ENCODE measurements around the gene USP43.

DNA sequence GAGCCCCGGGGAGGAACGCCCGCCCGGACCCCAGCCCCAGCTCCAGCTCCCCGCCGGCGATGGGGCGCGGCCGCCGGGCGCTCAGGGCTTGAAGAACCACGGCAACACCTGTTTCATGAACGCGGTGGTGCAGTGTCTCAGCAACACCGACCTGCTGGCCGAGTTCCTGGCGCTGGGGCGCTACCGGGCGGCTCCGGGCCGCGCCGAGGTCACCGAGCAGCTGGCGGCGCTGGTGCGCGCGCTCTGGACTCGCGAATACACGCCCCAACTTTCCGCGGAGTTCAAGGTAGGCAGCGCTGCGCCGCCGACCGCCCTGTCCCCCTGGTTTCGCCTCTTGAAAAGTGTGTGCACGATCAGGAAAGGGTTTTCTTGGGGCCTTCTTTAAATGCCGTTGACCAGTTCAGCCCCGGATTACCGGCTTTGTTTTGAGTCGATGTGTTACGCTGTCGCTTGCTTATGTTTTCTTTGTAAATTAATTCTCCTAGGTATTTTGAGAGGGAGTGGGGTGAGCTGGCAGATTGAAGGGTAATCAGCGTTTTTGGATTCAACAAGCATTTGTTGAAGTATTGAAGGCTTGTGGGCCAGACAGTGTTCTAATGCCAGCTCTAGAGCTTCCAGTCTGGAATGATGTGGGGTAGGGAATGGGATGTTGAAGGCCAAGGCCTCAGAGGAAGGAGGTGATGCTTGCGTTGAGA, 681 bp downstream of the USP43 start:
- no peak for TF ChIP-seq POLR2A (IDR thresholded peaks at IDR 0.05)
- TF ChIP-seq, protein P1, sequence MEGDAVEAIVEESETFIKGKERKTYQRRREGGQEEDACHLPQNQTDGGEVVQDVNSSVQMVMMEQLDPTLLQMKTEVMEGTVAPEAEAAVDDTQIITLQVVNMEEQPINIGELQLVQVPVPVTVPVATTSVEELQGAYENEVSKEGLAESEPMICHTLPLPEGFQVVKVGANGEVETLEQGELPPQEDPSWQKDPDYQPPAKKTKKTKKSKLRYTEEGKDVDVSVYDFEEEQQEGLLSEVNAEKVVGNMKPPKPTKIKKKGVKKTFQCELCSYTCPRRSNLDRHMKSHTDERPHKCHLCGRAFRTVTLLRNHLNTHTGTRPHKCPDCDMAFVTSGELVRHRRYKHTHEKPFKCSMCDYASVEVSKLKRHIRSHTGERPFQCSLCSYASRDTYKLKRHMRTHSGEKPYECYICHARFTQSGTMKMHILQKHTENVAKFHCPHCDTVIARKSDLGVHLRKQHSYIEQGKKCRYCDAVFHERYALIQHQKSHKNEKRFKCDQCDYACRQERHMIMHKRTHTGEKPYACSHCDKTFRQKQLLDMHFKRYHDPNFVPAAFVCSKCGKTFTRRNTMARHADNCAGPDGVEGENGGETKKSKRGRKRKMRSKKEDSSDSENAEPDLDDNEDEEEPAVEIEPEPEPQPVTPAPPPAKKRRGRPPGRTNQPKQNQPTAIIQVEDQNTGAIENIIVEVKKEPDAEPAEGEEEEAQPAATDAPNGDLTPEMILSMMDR (IDR thresholded peaks at IDR 0.05) = no peak
